B cell (primary cell): ENCODE results near the gene ZBTB40.

Source experiments
- CTCF ChIP-seq: fragments of 200-600 bp; IDR thresholded peaks from one replicate; pipeline ENCODE4 v1.8.0; 2022; ENCODE audit warnings: antibody characterized with exemption, mild to moderate bottlenecking
- EZH2 ChIP-seq: IDR thresholded peaks from 2 replicates; pipeline ENCODE4 v1.6.1; 2012; ENCODE audit warnings: borderline replicate concordance, low read depth, mild to moderate bottlenecking, moderate library complexity, low read length; ENCODE audit not compliant: insufficient read depth, poor library complexity, severe bottlenecking

- no peak for TF ChIP-seq CTCF
- TF ChIP-seq EZH2: no peak
Observed at GRCh38 chr1:22518379-22518778, 66.7 kb downstream of the ZBTB40 start.
